Vagina (tissue), 2 donors: ENCODE data around the gene BRIX1.

Experiments
- POLR2A ChIP-seq, 2 donors: fragments of 450-650 bp; IDR thresholded peaks; one replicate each; pipeline ENCODE4 v1.6.1; 2017; ENCODE audit warnings: antibody characterized with exemption in 2 of 2, mild to moderate bottlenecking in 2 of 2, moderate library complexity in 2 of 2
- POLR2AphosphoS5 ChIP-seq, 2 donors: sonication (generic); formaldehyde crosslinking; IDR thresholded peaks; one replicate each; pipeline ENCODE4 v1.9.0; 2017; ENCODE audit warnings: antibody characterized with exemption in 2 of 2, mild to moderate bottlenecking in 2 of 2, low read depth in 1 of 2; ENCODE audit not compliant: insufficient read depth in 1 of 2
- TF ChIP-seq, protein P1 (sequence below), 3 experiments: fragments of 450-650 bp in 2 of 3; fragments of 200-600 bp in 1 of 3; sonication (generic) in 1 of 3; IDR thresholded peaks; one replicate each; pipeline ENCODE4 v1.5.1; 2017 to 2019; ENCODE audit warnings: antibody characterized with exemption in 3 of 3, mild to moderate bottlenecking in 2 of 3, moderate library complexity in 2 of 3

DNA sequence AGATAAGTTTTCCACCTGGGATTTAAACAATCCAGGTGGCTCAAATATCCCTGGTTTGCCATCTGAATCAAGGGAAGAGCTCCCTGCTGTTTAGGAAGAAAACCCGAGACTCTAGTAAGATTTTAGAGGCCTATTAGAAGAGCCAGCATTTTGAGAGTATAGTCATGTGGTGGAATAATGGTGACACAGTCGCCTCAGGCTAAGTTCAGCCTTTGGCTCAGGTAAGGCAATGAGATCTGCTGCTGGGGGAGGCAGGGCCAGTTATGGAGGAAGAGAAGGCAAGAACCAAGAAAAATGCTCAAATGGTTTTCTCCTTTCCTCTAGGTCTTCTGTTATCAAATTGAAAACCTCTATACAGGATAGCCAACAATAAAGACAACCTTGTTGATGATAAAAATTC, 16.4 kb upstream of the BRIX1 start:
- TF ChIP-seq, protein P1, sequence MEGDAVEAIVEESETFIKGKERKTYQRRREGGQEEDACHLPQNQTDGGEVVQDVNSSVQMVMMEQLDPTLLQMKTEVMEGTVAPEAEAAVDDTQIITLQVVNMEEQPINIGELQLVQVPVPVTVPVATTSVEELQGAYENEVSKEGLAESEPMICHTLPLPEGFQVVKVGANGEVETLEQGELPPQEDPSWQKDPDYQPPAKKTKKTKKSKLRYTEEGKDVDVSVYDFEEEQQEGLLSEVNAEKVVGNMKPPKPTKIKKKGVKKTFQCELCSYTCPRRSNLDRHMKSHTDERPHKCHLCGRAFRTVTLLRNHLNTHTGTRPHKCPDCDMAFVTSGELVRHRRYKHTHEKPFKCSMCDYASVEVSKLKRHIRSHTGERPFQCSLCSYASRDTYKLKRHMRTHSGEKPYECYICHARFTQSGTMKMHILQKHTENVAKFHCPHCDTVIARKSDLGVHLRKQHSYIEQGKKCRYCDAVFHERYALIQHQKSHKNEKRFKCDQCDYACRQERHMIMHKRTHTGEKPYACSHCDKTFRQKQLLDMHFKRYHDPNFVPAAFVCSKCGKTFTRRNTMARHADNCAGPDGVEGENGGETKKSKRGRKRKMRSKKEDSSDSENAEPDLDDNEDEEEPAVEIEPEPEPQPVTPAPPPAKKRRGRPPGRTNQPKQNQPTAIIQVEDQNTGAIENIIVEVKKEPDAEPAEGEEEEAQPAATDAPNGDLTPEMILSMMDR (IDR thresholded peaks at IDR 0.05), result no peak
- TF ChIP-seq POLR2A (IDR thresholded peaks at IDR 0.05), result no peak
- no peak for TF ChIP-seq POLR2AphosphoS5 (IDR thresholded peaks at IDR 0.05; ENCODE audit: insufficient read depth in 1 of 2, low read depth in 1 of 2)
